NCI-H748 (cell line): ENCODE data around the gene CAPN15.

Source experiments
- DNase-seq: peaks from one replicate; lab custom pipeline; 2025; ENCODE audit not compliant: unreplicated experiment; lab: John Stamatoyannopoulos, UW

CAPN15 gene

DNA sequence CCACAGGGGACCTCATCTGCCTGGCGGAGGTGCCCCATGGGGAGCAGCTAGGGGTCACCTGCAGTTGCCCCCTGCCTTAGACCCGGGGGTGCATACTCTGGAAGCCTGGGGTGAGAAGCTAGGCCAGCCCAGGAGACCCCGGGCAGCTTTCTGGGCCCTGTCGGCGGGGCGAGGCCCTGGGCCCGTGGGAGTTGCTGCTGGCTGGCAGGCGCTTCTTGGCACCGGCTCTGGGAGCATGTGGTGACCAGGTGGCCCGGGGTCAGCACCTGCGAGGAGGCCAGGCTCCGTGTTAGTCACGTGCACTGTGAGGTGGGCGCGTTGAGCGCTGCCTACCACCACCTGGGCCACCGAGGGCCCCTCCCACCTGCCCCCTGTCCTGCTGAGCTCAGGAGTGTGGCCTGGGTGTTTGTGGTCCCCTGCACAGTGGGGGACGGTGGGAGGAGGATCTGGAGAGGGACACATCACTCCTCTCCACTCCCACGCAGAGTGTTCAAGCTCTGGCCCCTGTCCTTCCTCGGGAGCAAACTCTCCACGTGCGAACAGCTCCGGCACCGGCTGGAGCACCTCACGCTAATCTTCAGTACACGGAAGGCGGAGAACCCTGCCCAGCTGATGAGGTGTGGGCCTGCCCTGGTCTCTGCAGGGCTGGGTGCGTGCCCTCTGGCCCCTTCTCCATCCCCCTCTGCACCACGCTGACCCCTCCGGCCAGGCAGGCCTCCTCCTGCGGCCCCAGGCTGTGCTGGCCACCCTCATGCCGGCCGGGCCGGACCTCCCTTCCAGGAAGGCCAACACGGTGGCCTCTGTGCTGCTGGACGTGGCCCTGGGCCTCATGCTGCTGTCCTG, 48.1 kb downstream of the CAPN15 start:
- DNase-seq = no peak

DNA sequence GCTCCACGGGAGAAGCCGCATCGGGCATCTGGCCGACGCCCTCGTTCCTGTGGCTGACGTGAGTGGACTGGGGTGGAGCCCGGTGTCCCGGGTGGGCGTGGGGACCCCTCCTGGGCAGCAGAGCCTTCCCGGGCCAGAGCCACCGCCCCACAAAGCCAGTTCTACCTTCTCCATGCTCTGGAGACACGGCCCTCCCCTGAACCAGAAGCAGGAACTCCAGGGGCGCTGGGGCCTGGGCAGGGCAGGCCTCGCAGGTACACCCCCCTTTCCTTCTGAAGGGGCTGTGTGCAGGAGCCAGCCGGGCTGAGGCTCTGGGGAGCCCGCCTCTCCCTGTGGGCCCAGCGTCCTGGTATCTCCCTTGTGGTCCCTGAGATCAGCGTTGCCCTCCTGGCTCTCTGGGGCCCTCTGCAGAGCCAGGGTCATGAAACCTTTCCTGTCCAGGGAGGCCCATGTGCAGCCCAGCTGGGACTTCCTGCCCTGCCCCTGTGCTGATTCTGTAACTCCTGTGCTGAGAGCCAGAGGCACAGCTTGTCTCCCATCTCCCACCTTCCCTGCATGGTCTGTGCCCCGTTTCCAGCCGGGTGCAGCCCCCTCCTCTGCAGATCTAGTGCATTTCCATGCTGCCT, 48.8 kb downstream of the CAPN15 start:
- no peak for DNase-seq

- no peak for DNase-seq
These were observed 49.3 kb downstream of the CAPN15 start for GRCh38 chr16:576823-577201.

- DNase-seq = no peak
These were observed 50.3 kb downstream of the CAPN15 start for GRCh38 chr16:577796-578195.

DNA sequence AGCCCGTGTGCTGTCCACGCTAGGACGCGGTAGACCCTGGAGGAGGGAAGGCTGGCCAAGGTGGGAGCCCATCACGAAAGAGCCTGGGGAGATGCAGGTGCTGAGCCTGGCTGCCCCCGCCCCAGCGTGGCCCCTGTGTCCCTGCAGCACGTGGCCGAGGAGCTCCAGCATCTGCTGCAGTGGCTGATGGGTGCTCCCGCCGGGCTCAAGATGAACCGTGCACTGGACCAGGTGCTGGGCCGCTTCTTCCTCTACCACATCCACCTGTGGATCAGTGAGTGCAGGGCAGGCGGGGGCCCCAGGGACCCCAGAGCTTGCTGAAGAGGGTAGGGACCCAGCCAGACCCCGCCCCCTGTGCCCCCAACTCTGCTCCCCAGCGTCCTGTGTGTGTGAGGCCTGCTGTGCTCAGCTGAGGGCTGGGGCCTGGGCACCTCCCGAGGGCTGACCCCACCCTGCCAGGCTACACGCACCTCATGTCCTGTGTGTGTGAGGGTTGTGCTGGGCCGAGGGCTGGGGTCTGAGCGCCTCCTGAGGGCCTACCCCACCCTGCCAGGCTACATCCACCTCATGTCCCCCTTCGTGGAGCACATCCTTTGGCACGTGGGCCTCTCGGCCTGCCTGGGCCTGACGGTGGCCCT, 50.8 kb downstream of the CAPN15 start:
- no peak for DNase-seq

- DNase-seq = peak; percentile 9
These were observed 51.4 kb downstream of the CAPN15 start for GRCh38 chr16:578870-579405.

DNA sequence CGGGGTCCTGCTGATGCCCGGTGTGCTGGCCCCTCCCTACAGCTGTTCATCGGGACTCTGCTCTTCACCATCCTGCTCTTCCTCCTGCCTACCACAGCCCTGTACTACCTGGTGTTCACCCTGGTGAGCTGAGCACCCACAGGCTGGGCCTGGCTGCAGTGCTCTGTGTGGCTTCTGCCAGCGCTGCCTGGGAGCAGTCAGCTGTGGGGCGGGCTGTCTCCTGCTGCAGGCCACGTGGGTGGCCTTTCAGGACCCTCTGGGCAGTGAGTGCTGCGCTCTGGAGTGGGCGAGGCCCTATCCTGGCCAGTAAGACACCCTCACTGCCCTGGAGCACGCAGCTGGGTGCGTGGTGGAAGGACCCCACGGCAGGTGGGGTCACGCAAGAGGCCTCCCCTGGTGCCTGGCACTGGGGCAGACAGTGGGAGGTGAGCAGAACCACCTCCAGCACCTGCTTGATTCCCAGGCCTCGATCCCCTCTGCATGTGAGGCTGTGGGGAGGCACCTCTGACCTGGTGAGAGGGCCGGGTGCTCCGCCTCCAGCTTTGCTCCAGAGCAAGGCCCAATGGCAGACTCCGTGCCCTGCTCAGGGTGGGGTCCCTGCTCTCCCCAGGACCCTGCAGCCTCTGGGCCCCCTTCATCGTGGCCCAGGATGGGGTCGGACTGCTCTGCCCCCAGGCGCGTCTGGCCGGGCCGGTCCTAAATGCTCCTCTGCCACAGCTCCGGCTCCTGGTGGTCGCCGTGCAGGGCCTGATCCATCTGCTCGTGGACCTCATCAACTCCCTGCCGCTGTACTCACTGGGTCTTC, 52.8 kb downstream of the CAPN15 start:
- no peak for DNase-seq

DNA sequence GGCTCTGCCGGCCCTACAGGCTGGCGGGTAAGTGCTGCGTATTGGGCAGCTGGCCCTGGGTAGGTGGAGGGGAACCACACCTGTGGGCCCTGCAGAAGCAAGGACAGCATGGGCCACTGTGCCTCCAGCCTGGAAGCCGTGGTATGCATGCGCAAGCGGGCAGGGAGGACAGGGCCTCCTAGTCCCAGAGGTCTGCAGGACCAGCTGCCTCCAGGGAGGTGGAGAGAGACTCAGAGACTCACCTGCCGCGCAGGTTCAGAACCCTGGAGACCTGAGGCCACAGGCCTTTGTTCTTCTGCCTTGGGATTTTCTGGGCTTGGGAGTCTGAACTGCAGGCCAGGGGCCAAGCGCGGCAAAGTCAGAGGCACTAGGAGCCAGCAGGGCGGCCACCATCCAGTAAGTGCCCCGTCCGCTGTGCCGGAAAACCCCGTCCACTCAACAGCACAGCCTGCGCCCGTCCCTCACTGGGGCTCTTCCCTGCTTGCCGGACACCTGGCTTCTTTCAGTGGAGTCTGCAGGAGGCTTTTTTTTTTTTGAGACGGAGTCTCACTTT, 53.5 kb downstream of the CAPN15 start:
- no peak for DNase-seq

DNA sequence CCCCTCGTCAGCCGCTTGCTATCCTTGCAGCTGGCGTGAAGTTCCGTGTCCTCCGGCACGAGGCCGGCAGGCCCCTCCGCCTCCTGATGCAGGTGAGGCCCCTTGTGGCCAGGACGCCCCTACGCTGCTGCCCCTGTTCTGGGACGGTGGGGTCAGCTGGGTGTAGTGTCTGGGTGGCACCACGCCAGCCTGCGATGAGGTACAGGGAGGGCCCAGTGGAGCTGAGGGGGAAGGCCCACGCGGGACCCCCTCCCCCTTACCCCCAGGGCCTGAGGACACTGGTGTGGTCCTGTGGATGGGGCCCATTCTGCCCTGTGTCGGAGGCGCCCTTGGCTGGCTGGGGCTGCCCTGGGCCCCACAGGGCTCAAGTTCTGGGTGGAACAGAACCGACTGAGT, 54.7 kb downstream of the CAPN15 start:
- DNase-seq = no peak

DNA sequence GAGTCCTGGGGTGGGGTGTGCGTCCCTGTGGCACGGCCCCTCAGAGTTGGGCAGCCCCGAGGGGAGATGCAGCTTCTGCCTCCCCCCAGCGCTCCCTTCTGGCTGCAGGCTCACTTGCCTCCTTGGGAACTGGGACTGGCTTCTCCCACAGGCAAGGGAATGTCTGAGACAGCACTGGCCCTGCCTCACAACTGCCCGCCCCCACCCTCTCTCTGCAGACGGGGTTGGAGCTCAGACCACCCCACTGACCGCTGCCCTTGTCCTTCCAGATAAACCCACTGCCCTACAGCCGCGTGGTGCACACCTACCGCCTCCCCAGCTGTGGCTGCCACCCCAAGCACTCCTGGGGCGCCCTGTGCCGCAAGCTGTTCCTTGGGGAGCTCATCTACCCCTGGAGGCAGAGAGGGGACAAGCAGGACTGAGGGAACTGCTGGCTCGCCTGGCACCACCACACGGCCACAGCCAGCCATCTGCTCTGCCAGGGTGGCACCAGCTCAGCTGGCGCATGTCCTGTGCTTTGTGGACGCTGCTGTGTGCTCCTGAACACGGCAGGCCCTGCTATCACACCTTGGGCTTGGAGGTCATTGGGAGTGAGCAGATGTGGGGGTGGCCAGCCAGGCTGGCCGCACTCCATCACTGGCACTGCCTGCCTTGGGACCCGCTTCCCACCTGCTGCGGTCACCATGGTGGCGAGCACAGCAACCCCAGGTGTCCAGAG, 55.3 kb downstream of the CAPN15 start:
- no peak for DNase-seq

GRCh38 chr16:583470-583814, 55.9 kb downstream of the CAPN15 start:
- DNase-seq = peak; percentile 14

- peak; percentile 31 for DNase-seq
These were observed 56.5 kb downstream of the CAPN15 start for GRCh38 chr16:583815-584591.

DNA sequence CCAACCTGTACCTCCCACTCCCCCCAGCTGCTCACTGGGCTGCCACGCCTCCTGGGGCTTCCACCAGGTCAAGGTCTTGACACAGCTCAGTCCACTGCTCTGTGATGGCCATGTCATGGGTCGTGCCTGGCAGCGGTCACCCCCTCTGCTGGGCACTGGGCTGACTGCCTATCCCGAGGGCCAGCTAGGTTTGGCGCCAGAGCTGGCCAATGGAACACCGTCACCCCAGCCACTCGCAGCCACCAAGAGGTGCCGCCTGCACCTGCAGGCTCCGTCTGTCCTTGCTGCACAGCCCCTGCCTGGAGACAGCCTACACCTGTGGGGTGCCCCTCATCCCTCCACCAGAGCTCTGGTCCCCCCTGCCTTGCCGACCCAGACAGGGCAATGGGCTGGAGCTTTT, 57.8 kb downstream of the CAPN15 start:
- peak; percentile 29 for DNase-seq

DNA sequence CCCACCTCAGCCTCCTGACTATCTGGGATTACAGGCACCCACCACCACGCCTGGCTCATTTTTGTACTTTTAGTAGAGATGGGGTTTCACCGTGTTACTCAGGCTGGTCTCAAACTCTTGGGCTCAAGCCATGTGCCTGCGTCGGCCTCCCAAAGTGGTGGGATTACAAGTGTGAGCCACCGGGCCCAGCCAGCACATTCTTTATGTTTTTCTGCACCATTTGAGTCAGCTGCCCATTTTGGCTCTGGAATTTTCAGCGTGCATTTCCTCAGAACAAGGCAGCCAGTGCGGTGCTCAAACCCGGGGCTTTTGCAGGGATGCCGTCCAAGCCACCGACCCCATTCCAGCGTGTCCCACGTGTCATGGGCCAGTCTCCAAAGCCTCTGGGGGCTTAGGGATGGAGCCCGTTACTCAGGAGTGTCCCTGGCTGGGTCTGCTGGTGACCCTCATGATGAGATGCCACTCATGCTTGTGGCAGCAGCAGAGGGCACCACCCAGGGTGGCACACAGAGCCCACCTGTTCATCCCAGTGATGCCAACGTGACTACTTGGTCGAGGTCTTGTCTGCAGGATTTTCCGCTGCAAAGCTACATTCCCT, 58.6 kb downstream of the CAPN15 start:
- no peak for DNase-seq

DNA sequence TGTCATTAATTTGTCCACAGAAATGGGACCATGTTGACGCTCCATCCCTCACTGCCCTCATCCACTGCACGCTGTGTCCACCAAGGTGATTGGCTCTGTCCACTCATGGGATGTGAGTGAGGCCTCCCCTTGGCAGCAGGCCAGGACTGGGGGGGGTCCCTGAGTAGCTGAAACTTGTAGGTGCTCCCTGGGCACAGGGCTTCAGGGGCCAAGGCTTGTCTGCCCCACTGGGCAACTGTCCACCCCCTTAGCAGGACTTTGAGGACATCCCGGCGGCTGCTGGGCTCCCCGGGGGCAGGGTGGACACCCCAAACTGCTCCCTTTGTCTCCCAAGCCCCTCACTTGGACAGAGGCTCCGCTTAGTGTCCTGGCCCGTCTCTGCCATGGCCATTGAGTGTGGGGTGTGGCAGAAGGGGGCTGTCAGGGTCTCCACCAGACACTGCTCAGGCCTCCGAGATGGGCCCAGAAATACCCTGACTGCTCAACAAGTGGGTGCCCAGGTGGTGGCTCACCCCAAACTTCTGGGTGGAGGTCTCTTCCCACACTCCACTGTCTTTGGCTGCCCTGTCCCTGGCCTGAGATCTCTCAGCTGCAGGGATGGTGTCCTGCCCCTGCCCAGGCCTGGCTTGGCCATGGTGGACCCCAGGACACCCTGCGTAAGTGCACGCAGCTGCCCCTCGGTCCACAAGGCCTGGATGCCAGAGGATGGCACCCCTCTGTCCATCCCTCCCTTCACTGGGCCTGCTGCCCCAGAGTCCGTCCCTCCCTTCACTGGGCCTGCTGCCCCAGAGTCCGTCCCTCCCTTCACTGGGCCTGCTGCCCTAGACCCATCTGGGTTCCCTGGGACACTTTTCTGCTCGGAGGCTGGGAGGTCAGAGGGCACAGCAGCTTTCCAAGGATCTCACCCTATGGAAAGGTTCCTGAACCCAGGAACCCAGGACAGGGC, 59.4 kb downstream of the CAPN15 start:
- DNase-seq = no peak

GRCh38 chr16:588639-588888, 61.1 kb downstream of the CAPN15 start:
- peak; percentile 48 for DNase-seq

DNA sequence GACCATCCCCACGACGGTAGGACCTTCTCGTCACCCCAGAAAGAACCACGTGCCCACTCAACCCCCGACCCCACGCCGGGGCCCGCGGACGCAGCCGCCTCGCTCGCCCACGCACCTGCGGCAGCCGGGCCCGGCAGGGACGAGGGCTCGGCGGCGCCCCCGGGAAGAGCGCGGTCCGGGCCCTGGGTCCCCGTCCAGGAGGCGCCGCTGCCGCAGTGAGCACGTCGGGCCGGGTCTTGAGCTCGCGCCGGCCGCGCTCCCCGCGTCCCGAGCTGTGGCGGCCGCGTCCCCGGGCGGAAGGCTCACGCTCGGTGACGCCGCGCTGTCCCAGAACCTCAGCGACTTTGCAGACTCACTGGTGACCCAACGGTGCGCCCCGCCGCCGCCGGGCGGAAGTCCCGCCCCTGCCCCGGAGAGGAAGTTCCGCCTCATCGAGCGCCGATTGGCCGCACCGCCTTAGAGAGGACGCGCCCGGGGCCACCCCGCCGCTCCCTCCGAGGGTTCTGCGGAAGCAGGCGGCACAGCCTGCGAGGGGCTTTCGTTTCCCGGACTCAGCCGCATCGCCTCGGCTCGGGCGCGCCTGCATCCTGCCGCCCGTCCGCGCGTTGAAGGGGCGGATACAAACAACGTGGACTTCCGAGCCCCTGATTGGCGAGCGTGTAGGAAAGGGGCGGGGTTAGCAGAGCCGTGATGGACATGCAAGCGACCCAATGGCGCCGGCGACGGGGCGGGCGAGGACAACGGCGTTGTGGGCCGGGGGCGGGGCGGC, 61.6 kb downstream of the CAPN15 start:
- DNase-seq = peak; percentile 89
